Measurements from ENCODE around the gene HPS4. TPM values are rescaled to one million over a fixed set of nuclear protein-coding genes. Genes with fewer than 3 reads are reported as not detected.

The HPS4 gene
- total RNA-seq, 2 donors from 2014 or later, result 50.5 to 62.2 TPM

DNA sequence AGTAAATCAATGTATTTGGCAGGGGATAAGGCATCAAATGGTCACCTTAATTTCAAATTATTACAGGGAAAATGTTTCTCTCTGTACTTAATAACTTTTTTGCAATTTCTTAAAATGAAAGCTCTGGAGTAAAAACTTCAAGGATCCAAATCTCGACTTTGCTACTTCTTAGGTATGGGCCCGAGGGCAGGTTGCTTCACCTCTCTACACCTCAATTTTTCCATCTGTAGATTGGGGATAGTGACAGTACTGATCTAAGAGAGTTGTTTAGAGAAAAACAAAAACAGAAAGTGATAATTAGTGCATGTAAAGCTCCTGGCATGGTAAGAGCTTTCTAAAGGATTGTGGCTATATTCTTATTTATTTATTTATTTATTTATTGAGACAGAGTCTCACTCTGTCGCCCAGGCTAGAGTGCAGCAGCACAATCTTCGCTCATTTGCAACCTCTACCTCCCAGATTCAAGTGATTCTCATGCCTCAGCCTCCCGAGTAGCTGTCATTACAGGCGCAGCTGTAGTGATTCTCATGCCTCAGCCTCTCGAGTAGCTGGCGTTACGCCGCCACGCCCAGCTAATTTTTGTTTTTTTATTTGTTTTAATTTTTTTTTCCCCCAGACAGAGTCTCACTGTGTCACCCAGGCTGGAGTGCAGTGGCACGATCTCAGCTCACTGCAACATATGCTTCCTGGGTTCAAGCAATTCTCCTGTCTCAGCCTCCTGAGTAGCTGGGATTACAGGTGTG is 31.0 kb upstream of the HPS4 start:
- ATAC-seq (replicated peaks in 1 of 2) (no peak), DNase-seq (no peak)
- Mint-ChIP-seq H3K27ac (no peak overlapping the region), H3K4me1 (ENCODE audit: low read depth) (peaks cover 41% of the 10 kb centered on the region), H3K27me3 (ENCODE audit: low read depth) (no peaks in the 10 kb centered on the region), H3K36me3 (ENCODE audit: insufficient read depth in 2 of 2) (peaks cover 4 to 8% of the 10 kb centered on the region in 2 donors), H3K4me3 (peak overlapping the region in 1 of 2 donors; percentile 64), H3K9me3 (no peaks in the 10 kb centered on the region)

DNA sequence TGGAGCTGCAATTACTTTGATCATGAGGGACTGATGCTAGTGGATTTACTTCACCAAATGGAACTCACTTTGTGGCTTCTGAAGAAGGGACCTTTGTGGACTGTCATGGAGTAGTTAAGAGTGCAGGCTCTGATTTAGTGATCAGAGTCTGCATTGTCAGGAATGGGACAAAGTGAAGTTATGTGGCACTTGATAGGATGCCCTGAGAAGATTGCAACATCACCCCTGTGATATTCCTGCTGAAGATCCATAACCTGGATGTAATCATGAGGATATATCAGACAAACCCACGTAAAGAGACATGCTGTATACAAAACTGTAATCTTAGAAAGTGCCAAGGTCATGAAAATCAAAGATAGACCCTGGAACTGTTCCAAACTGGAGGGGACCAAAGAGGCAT is 30.3 kb upstream of the HPS4 start:
- Mint-ChIP-seq H3K4me3 (peak overlapping the region; percentile 99), H3K9me3 (no peaks in the 10 kb centered on the region), H3K27ac (no peak overlapping the region), H3K4me1 (ENCODE audit: low read depth) (peaks cover 46% of the 10 kb centered on the region), H3K27me3 (ENCODE audit: low read depth) (no peaks in the 10 kb centered on the region), H3K36me3 (ENCODE audit: insufficient read depth in 2 of 2) (peaks cover 9 to 13% of the 10 kb centered on the region in 2 donors)
- DNase-seq (no peak), ATAC-seq (replicated peaks in 1 of 2) (no peak)

DNA sequence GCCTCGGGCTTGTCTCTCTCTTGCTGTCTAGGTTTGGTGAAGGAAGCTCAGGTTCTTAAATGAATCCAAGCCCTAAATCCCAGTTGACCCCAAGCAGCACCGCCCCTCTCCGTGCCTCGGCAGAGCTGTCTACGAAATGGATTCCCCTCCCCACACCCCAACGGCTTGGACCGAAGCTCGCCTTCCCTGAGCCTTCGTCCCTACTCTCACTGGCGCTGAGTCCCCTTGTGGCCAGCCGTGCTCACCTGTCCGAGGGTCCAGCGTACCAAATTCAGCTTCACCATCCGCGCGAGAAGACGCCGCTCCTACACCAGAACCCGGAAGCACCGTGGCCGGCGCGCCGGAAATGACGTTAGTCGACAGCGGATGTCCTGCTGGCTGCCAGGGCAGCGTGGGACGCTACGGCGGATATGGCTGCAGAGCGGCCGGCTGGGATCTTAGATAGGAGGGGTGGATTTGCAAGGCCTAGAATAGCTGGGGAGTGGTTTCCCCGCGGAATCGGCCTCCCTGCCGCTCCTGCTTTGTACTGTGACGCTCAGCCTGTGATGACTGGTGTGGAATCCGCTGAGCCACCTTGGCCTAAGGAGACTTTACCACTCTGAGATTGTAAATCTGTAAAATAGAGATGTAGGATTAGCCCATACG is 28.7 kb upstream of the HPS4 start, which contains the start of gene TFIP11:
TFIP11 (minus strand) TSS at position 325 of the 645 bp plus-strand sequence. CDS start 2,201 bp downstream, outside the sequence.
- Mint-ChIP-seq H3K27me3 (ENCODE audit: low read depth) (no peaks in the 10 kb centered on the region), H3K4me1 (ENCODE audit: low read depth) (peaks cover 46% of the 10 kb centered on the region), H3K4me3 (peak within 1 kb of the TSS; percentile 99), H3K27ac (peak within 1 kb of the TSS; percentile 99), H3K36me3 (ENCODE audit: insufficient read depth in 2 of 2) (peaks cover 9 to 15% of the 10 kb centered on the region in 2 donors), H3K9me3 (no peaks in the 10 kb centered on the region)
- DNase-seq (peak; percentile 94 to 96), ATAC-seq (replicated peaks in 1 of 2) (peak; percentile 99 to 100)

DNA sequence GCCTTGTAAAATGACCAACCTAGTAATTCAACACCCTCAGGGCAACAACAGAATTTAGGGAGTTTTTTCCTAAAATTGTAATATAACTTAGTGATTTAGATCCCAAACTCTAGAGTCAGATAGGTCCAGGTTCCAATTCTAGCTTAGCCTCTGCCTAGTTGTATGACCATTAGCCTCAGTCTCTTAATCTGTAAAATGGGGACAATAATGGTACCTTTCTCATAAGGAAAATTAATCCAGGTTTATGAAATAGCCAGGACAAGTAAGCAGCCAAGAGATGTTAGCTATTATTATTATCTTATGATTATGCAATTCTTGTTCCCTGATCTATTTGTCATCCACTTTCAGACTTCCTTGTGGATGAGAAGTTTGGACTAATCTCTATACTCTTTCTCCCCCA is 24.6 kb upstream of the HPS4 start:
- H3K4me1 Mint-ChIP-seq (ENCODE audit: low read depth), result peaks cover 48% of the 10 kb centered on the region
- H3K4me3 Mint-ChIP-seq, result no peak overlapping the region
- ATAC-seq (replicated peaks in 1 of 2) (no peak), DNase-seq (no peak)
- H3K9me3 Mint-ChIP-seq, result no peaks in the 10 kb centered on the region
- H3K27ac Mint-ChIP-seq, result no peak overlapping the region
- no peaks in the 10 kb centered on the region for H3K27me3 Mint-ChIP-seq (ENCODE audit: low read depth)
- H3K36me3 Mint-ChIP-seq (ENCODE audit: insufficient read depth in 2 of 2), result peaks cover 19 to 35% of the 10 kb centered on the region in 2 donors

DNA sequence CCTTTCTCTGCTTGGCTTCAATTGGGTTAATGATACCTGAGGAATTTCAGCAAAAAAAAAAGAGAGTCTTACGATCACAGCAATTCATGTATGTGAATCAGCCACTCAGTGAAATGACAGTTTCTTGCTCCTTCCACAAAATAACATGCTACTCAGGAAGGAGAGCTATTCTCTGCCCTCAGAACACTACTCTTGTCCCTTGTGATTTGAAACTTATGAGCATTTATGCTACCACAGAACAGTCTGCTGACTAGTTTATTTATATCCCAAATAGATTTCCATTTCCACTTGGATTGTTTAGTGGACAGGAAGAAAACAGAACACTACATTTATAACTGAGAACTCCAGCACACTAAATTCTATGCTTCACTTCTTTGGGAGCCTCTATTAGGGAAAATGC is 20.2 kb upstream of the HPS4 start:
- Mint-ChIP-seq H3K4me1 (ENCODE audit: low read depth) (peaks cover 21% of the 10 kb centered on the region), H3K4me3 (peak overlapping the region; percentile 41 to 66), H3K36me3 (ENCODE audit: insufficient read depth in 2 of 2) (peaks cover 15 to 37% of the 10 kb centered on the region in 2 donors), H3K9me3 (no peaks in the 10 kb centered on the region), H3K27ac (peak overlapping the region; percentile 93), H3K27me3 (ENCODE audit: low read depth) (no peaks in the 10 kb centered on the region)
- no peak for DNase-seq
- ATAC-seq (replicated peaks in 1 of 2), result no peak

DNA sequence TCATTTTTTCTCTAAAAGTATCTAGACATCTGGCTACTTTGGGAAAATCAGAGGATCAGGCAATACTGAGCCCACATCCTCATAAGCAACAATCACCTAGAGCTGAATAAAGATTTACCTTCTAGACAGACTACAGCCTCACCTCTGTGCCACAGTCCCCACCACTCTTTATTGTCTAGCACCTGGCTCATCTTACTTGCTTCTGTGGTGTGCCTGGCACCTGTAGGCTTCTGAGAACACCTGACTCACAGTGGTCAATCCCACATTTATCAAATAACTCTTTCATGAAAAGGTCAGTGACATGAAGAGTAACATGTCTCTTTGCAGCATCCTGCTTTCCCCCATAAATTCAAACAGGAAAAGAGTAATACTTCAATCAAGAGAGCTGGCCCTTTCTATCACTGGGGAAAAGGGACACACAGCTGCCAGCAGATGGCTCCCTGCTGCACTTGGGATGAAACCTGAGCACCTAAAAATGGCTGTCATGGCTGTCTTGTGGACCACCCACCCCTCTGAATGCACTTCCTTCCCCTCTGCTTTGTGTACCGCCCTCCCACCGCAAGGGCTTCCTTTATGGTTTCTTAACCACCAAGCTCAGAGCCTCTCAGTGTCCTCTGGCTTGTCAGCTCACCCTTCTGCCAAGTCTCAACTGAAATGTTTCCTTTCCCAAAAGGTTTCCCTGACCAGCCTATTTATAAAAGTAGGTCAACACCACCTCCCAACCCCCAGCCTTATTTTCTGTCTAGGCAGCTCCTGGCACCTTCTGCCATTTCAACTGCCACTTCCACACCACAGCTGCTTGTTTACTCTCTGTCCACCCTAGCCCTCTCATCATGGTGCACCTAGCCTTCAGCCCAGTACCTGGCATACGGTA is 19.3 kb upstream of the HPS4 start:
- Mint-ChIP-seq H3K4me1 (ENCODE audit: low read depth) (peaks cover 21% of the 10 kb centered on the region), H3K9me3 (no peaks in the 10 kb centered on the region), H3K4me3 (peak overlapping the region; percentile 41 to 66), H3K27ac (peak overlapping the region; percentile 93), H3K27me3 (ENCODE audit: low read depth) (no peaks in the 10 kb centered on the region), H3K36me3 (ENCODE audit: insufficient read depth in 2 of 2) (peaks cover 15 to 38% of the 10 kb centered on the region in 2 donors)
- peak; percentile 66 to 69 for DNase-seq
- peak; percentile 87 to 89 for ATAC-seq (replicated peaks in 1 of 2)

DNA sequence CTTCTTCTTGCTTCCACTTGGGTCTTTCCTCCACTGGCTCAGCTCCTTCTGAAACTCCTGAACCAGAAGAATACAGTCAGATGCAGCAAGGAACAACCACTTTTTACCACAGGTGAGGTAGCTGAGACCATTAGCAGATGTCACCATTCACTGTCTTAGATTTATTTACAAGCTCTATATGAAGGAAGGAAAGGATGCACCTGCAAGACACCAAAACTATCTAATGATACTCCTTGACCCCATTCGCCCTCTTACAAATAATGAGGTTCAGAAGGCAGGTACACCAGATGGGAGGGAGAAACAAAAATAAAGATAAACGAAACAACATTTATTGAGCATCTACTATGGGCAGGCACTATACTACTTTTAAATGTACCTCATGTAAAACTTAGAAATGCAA is 18.4 kb upstream of the HPS4 start:
- H3K27me3 Mint-ChIP-seq (ENCODE audit: low read depth), result no peaks in the 10 kb centered on the region
- peaks cover 17 to 41% of the 10 kb centered on the region in 2 donors for H3K36me3 Mint-ChIP-seq (ENCODE audit: insufficient read depth in 2 of 2)
- no peak overlapping the region for H3K4me3 Mint-ChIP-seq
- no peaks in the 10 kb centered on the region for H3K9me3 Mint-ChIP-seq
- DNase-seq (no peak), ATAC-seq (replicated peaks in 1 of 2) (no peak)
- peaks cover 21% of the 10 kb centered on the region for H3K4me1 Mint-ChIP-seq (ENCODE audit: low read depth)
- H3K27ac Mint-ChIP-seq, result peak overlapping the region; percentile 46

DNA sequence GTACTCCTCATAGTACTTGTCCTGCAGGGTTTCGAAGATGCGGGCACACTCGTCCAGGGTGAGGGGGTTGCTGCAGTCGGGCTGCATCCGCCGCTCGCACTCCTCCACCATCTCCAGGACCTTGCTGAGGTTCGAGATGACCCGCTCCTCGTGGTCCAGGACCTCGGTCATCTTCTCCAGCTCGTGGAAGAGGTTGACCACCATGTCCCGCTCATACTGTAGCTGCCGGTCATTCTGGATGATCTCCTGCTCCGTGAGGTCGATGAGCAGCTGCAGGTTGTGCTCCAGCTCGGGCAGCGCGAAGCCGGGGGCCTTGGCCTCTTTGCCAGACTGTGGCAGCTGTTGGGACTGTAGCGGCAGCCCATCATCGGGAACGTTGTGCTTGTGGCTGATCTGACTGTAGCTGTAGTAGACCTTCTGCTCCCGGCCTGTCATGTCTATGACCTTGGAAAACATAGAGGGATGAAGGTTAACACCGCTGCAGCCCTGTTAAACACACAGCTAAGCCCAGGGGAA is 15.7 kb upstream of the HPS4 start:
- no peak for ATAC-seq (replicated peaks in 1 of 2)
- Mint-ChIP-seq H3K27ac (no peak overlapping the region), H3K27me3 (ENCODE audit: low read depth) (no peaks in the 10 kb centered on the region)

DNA sequence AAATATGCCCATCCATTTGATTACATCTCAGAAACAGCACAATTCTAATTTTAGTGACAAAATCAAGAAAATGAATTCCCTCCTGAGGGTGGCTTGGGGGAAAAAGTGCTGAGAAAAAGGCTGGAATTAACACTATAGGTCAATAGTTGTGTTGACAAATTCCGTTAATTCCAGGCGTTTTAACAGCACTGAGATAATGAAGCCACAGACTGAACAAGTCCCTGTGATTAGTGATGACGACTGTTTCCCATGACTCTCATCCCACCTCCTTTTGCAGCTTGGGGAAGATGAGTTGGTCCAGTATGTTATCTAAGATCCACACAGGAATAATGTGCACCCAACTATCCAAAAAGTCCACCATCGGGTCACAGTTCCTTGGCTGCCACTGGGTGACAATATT is 12.9 kb upstream of the HPS4 start:
- Mint-ChIP-seq H3K4me3 (no peak overlapping the region), H3K27ac (no peak overlapping the region), H3K9me3 (no peaks in the 10 kb centered on the region), H3K27me3 (ENCODE audit: low read depth) (no peaks in the 10 kb centered on the region), H3K4me1 (ENCODE audit: low read depth) (peaks cover 9% of the 10 kb centered on the region), H3K36me3 (ENCODE audit: insufficient read depth in 2 of 2) (peaks cover 11 to 28% of the 10 kb centered on the region in 2 donors)
- no peak for ATAC-seq (replicated peaks in 1 of 2)
- no peak for DNase-seq

More for the DNA sequence above, 15.7 kb upstream of the HPS4 start:
- Mint-ChIP-seq H3K36me3 (ENCODE audit: insufficient read depth in 2 of 2) (peaks cover 16 to 37% of the 10 kb centered on the region in 2 donors), H3K9me3 (no peaks in the 10 kb centered on the region), H3K4me1 (ENCODE audit: low read depth) (peaks cover 17% of the 10 kb centered on the region), H3K4me3 (no peak overlapping the region)
- no peak for DNase-seq

DNA sequence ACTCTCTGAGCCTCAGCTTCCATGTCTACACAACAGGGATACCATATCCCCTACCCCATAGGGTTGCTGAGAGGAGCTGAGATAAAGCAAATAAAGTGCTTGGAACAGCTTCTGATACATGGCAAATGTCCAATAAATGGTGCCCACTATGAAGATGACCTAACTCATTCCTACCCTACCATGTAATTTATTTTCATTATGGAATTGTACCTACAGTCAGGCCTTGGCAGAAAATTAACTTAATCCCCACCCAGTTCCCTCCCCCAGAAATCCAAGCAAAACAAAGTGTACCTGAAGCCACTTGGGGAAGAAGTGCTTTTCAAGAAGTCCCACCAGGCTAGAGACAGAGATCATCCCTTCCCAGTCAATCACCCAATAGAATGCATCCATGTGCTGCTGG is 10.9 kb upstream of the HPS4 start:
- peaks cover 11 to 29% of the 10 kb centered on the region in 2 donors for H3K36me3 Mint-ChIP-seq (ENCODE audit: insufficient read depth in 2 of 2)
- DNase-seq (no peak), ATAC-seq (replicated peaks in 1 of 2) (no peak)
- no peak overlapping the region for H3K27ac Mint-ChIP-seq
- no peaks in the 10 kb centered on the region for H3K9me3 Mint-ChIP-seq
- peaks cover 9% of the 10 kb centered on the region for H3K4me1 Mint-ChIP-seq (ENCODE audit: low read depth)
- no peaks in the 10 kb centered on the region for H3K27me3 Mint-ChIP-seq (ENCODE audit: low read depth)
- no peak overlapping the region for H3K4me3 Mint-ChIP-seq

DNA sequence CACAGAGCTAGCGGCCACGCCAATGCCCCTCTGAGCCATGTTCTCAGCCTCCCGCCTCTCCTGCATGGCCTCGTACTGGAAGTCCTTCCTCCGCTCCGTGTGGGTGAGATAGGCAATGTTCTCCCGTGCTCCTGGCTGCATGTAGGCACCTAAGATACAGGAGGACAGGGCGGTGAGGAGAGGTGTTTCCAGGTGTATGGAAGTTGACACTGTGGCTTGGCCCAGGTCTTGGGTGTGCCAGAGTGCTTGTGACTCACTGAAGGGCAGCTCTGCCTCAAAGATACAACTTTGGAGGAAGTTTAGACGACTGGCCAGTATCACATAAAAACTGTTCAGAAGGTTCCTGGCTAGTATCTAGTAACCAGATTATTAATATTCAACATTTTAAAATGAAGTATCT is 8.6 kb upstream of the HPS4 start:
- Mint-ChIP-seq H3K9me3 (no peaks in the 10 kb centered on the region), H3K36me3 (ENCODE audit: insufficient read depth in 2 of 2) (peaks cover 10 to 29% of the 10 kb centered on the region in 2 donors), H3K27ac (no peak overlapping the region), H3K27me3 (ENCODE audit: low read depth) (no peaks in the 10 kb centered on the region), H3K4me3 (no peak overlapping the region), H3K4me1 (ENCODE audit: low read depth) (peaks cover 9% of the 10 kb centered on the region)
- DNase-seq (no peak), ATAC-seq (replicated peaks in 1 of 2) (no peak)

DNA sequence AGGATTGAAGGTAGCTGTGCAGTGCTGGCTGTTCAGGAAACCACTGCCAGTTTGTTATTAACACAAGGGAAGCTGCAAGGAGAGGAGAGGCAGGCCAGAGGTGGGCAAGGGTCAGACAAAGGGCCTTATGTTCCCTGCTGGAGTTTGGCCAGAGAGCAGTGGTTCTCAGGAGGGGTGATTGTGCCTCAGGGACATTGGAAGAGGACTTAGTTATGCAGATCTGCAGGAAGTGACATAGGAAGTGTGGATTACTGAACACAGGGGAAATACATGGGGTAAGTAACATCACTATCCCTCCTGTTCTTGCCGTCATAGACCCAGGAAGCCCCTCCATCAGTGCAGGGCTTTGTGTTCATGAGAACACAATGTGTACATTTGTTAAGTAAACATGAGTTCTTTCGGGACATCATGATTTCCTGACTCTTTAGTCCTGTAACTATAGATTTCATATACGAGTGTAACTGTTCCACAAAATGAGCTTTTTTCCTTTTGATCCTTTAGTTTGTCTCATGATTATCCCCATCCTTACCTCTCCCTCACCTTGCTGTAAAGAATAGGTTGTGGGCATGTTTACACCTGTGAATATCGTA is 6.0 kb upstream of the HPS4 start:
- H3K4me3 Mint-ChIP-seq, result no peak overlapping the region
- H3K9me3 Mint-ChIP-seq, result no peaks in the 10 kb centered on the region
- no peak for DNase-seq
- H3K27ac Mint-ChIP-seq, result peak overlapping the region; percentile 16
- no peaks in the 10 kb centered on the region for H3K27me3 Mint-ChIP-seq (ENCODE audit: low read depth)
- ATAC-seq (replicated peaks in 1 of 2), result no peak
- H3K36me3 Mint-ChIP-seq (ENCODE audit: insufficient read depth in 2 of 2), result peaks cover 7 to 25% of the 10 kb centered on the region in 2 donors
- peaks cover 33% of the 10 kb centered on the region for H3K4me1 Mint-ChIP-seq (ENCODE audit: low read depth)

All from activated T-cell treated with anti-CD3 and anti-CD28 coated beads, Interleukin-2, amount 50 U/mL, for 72 hours (primary cell).